HEK293 (cell line): Measurements from ENCODE around the gene TMEM141.

Source experiments
- HOXA7 ChIP-seq: sonication (generic); formaldehyde crosslinking; IDR thresholded peaks from 2 replicates; pipeline ENCODE4 v1.8.1; 2022; ENCODE audit warnings: missing genetic modification reagents, borderline replicate concordance
- MZF1 ChIP-seq: fragments of 450-650 bp; formaldehyde crosslinking; IDR thresholded peaks from 2 replicates; pipeline ENCODE4 v1.5.1; 2017; ENCODE audit warnings: missing biosample characterization, missing genetic modification characterization, borderline replicate concordance
- ZBTB21 ChIP-seq: fragments of 450-650 bp; formaldehyde crosslinking; IDR thresholded peaks from 2 replicates; pipeline ENCODE4 v1.5.1; 2017; ENCODE audit warnings: missing biosample characterization, missing genetic modification characterization
- ZNF10 ChIP-seq: fragments of 450-650 bp; formaldehyde crosslinking; IDR thresholded peaks from 2 replicates; pipeline ENCODE4 v1.5.1; 2017; ENCODE audit warnings: missing biosample characterization, missing genetic modification characterization
- ZNF521 ChIP-seq: fragments of 450-650 bp; formaldehyde crosslinking; IDR thresholded peaks from 2 replicates; pipeline ENCODE4 v1.5.1; 2017; ENCODE audit warnings: missing biosample characterization, mild to moderate bottlenecking, missing genetic modification characterization
- TF ChIP-seq, protein P1 (sequence below): fragments of 450-650 bp; formaldehyde crosslinking; IDR thresholded peaks from 2 replicates; pipeline ENCODE4 v1.5.1; 2016; ENCODE audit warnings: missing biosample characterization, missing genetic modification characterization
- TF ChIP-seq, protein P2 (sequence below): fragments of 450-650 bp; formaldehyde crosslinking; IDR thresholded peaks from 2 replicates; pipeline ENCODE4 v1.5.1; 2016; ENCODE audit warnings: missing biosample characterization, missing genetic modification characterization
- TF ChIP-seq, protein P3 (sequence below): fragments of 450-650 bp; formaldehyde crosslinking; IDR thresholded peaks from 2 replicates; pipeline ENCODE4 v1.5.1; 2016; ENCODE audit warnings: missing biosample characterization, missing genetic modification characterization
- TF ChIP-seq, protein P4 (sequence below): fragments of 450-650 bp; formaldehyde crosslinking; IDR thresholded peaks from 2 replicates; pipeline ENCODE4 v1.5.1; 2016; ENCODE audit warnings: missing biosample characterization, missing genetic modification characterization
- TF ChIP-seq, protein P5 (sequence below): fragments of 450-650 bp; formaldehyde crosslinking; conservative IDR thresholded peaks from 2 replicates; pipeline ENCODE4 v1.5.1; 2016; ENCODE audit warnings: low read depth, missing biosample characterization, missing genetic modification characterization

DNA sequence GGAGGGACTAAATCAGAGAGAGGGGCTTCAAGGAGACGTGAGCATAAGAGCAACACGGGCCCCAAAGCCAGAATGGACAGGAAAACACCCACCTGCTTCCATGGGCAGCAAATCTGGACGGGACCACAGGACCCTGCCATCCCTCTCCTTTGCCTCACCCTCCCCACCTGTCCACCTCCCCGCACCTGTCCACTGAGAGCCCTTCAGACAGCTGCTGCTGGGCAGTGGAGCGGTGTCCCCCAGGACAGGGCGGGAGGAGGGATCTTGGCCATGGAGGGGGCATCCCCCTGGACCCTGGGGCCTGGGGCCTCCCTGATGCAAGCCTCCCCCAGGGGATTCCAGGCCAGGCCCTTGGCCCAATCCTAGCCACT lies 7.5 kb downstream of the TMEM141 start:
- TF ChIP-seq ZNF521 (tag by site-specific recombination) (no peak), HOXA7 (CRISPR knock-in tag) (no peak), ZBTB21 (tag by site-specific recombination) (no peak), MZF1 (tag by site-specific recombination) (no peak), ZNF10 (tag by site-specific recombination) (no peak)
- TF ChIP-seq, protein P1, sequence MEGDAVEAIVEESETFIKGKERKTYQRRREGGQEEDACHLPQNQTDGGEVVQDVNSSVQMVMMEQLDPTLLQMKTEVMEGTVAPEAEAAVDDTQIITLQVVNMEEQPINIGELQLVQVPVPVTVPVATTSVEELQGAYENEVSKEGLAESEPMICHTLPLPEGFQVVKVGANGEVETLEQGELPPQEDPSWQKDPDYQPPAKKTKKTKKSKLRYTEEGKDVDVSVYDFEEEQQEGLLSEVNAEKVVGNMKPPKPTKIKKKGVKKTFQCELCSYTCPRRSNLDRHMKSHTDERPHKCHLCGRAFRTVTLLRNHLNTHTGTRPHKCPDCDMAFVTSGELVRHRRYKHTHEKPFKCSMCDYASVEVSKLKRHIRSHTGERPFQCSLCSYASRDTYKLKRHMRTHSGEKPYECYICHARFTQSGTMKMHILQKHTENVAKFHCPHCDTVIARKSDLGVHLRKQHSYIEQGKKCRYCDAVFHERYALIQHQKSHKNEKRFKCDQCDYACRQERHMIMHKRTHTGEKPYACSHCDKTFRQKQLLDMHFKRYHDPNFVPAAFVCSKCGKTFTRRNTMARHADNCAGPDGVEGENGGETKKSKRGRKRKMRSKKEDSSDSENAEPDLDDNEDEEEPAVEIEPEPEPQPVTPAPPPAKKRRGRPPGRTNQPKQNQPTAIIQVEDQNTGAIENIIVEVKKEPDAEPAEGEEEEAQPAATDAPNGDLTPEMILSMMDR = no peak
- TF ChIP-seq, protein P2, sequence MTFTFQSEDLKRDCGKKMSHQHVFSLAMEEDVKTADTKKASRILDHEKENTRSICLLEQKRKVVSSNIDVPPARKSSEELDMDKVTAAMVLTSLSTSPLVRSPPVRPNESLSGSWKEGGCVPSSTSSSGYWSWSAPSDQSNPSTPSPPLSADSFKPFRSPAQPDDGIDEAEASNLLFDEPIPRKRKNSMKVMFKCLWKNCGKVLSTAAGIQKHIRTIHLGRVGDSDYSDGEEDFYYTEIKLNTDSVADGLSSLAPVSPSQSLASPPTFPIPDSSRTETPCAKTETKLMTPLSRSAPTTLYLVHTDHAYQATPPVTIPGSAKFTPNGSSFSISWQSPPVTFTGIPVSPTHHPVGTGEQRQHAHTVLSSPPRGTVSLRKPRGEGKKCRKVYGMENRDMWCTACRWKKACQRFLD (tag by site-specific recombination) = no peak
- TF ChIP-seq, protein P3, sequence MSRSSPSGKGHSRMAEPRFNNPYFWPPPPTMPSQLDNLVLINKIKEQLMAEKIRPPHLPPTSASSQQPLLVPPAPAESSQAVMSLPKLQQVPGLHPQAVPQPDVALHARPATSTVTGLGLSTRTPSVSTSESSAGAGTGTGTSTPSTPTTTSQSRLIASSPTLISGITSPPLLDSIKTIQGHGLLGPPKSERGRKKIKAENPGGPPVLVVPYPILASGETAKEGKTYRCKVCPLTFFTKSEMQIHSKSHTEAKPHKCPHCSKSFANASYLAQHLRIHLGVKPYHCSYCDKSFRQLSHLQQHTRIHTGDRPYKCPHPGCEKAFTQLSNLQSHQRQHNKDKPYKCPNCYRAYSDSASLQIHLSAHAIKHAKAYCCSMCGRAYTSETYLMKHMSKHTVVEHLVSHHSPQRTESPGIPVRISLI = no peak
- TF ChIP-seq, protein P4, sequence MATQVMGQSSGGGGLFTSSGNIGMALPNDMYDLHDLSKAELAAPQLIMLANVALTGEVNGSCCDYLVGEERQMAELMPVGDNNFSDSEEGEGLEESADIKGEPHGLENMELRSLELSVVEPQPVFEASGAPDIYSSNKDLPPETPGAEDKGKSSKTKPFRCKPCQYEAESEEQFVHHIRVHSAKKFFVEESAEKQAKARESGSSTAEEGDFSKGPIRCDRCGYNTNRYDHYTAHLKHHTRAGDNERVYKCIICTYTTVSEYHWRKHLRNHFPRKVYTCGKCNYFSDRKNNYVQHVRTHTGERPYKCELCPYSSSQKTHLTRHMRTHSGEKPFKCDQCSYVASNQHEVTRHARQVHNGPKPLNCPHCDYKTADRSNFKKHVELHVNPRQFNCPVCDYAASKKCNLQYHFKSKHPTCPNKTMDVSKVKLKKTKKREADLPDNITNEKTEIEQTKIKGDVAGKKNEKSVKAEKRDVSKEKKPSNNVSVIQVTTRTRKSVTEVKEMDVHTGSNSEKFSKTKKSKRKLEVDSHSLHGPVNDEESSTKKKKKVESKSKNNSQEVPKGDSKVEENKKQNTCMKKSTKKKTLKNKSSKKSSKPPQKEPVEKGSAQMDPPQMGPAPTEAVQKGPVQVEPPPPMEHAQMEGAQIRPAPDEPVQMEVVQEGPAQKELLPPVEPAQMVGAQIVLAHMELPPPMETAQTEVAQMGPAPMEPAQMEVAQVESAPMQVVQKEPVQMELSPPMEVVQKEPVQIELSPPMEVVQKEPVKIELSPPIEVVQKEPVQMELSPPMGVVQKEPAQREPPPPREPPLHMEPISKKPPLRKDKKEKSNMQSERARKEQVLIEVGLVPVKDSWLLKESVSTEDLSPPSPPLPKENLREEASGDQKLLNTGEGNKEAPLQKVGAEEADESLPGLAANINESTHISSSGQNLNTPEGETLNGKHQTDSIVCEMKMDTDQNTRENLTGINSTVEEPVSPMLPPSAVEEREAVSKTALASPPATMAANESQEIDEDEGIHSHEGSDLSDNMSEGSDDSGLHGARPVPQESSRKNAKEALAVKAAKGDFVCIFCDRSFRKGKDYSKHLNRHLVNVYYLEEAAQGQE (tag by site-specific recombination) = no peak
- TF ChIP-seq, protein P5, sequence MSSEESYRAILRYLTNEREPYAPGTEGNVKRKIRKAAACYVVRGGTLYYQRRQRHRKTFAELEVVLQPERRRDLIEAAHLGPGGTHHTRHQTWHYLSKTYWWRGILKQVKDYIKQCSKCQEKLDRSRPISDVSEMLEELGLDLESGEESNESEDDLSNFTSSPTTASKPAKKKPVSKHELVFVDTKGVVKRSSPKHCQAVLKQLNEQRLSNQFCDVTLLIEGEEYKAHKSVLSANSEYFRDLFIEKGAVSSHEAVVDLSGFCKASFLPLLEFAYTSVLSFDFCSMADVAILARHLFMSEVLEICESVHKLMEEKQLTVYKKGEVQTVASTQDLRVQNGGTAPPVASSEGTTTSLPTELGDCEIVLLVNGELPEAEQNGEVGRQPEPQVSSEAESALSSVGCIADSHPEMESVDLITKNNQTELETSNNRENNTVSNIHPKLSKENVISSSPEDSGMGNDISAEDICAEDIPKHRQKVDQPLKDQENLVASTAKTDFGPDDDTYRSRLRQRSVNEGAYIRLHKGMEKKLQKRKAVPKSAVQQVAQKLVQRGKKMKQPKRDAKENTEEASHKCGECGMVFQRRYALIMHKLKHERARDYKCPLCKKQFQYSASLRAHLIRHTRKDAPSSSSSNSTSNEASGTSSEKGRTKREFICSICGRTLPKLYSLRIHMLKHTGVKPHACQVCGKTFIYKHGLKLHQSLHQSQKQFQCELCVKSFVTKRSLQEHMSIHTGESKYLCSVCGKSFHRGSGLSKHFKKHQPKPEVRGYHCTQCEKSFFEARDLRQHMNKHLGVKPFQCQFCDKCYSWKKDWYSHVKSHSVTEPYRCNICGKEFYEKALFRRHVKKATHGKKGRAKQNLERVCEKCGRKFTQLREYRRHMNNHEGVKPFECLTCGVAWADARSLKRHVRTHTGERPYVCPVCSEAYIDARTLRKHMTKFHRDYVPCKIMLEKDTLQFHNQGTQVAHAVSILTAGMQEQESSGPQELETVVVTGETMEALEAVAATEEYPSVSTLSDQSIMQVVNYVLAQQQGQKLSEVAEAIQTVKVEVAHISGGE (tag by site-specific recombination) = no peak
